Activated naive CD4-positive, alpha-beta T cell treated with anti-CD3 and anti-CD28 coated beads for 36 hours (primary cell): Measurements from ENCODE around the gene TNFAIP8L3. TPM values are rescaled to one million over a fixed set of nuclear protein-coding genes. Genes with fewer than 3 reads are reported as not detected.

Experiments used
- CTCF ChIA-PET: fragments of 350-600 bp; sonication (Branson Sonifier 250); formaldehyde crosslinking; loops from one replicate; lab custom pipeline; 2021; ENCODE audit warnings: antibody characterized with exemption; lab: Charles Lee
- DNase-seq: peaks from one replicate; pipeline ENCODE4 v3.0.0-alpha.2; 2020
- H3K27ac Mint-ChIP-seq: one replicate; pipeline ENCODE4 v1.8.0; 2021; ENCODE audit warnings: mild to moderate bottlenecking, mixed read lengths
- H3K27me3 Mint-ChIP-seq: one replicate; pipeline ENCODE4 v1.8.0; 2021; ENCODE audit warnings: low read depth, mixed read lengths
- H3K36me3 Mint-ChIP-seq: one replicate; pipeline ENCODE4 v1.8.0; 2021; ENCODE audit warnings: low read depth, mixed read lengths
- H3K4me1 Mint-ChIP-seq: one replicate; pipeline ENCODE4 v1.8.0; 2021; ENCODE audit warnings: low read depth, mixed read lengths
- H3K4me3 Mint-ChIP-seq: one replicate; pipeline ENCODE4 v1.8.0; 2021; ENCODE audit warnings: mild to moderate bottlenecking, moderate library complexity, mixed read lengths
- H3K9me3 Mint-ChIP-seq: one replicate; pipeline ENCODE4 v1.8.0; 2021; ENCODE audit warnings: mixed read lengths
- intact Hi-C: fragments of 100-400 bp; cut with micrococcal nuclease; formaldehyde crosslinking; loops from one replicate; pipeline ENCODE4 v1.15.1; 2023
- total RNA-seq, 2 experiments: library from RNA; stranded (reverse); gene quantifications; one replicate each; pipeline ENCODE4 v1.2.3, GENCODE V29; 2021

TNFAIP8L3 gene
- total RNA-seq, 2 experiments from 2014 or later: not detected

- no peak overlapping the region for H3K4me3 Mint-ChIP-seq
- peaks cover 4% of the 10 kb centered on the region for H3K4me1 Mint-ChIP-seq
- no peaks in the 10 kb centered on the region for H3K36me3 Mint-ChIP-seq
- no peaks in the 10 kb centered on the region for H3K9me3 Mint-ChIP-seq
- no peak overlapping the region for H3K27ac Mint-ChIP-seq
- H3K27me3 Mint-ChIP-seq: peaks cover 58% of the 10 kb centered on the region
- DNase-seq: no peak
- CTCF ChIA-PET: interaction anchor here (0.6 to 1.2 kb wide), 2 partner anchors 14 to 96 kb away, joined by 3 read pairs; no protein-coding TSS in a partner anchor
- intact Hi-C loops: no loop called here
These were observed 2.3 kb upstream of the TNFAIP8L3 start for GRCh38 chr15:51096976-51097375.

GRCh38 chr15:51095681-51096331, 1.1 kb upstream of the TNFAIP8L3 start:
- H3K36me3 Mint-ChIP-seq: no peaks in the 10 kb centered on the region
- intact Hi-C loops: loop anchor here (2.0 kb wide), 1 partner anchor 19 kb away; no protein-coding TSS in a partner anchor

GRCh38 chr15:51093839-51094605, 684 bp downstream of the TNFAIP8L3 start:
- DNase-seq: peak; percentile 35
- H3K4me1 Mint-ChIP-seq: peaks cover 4% of the 10 kb centered on the region
- H3K36me3 Mint-ChIP-seq: no peaks in the 10 kb centered on the region
- H3K4me3 Mint-ChIP-seq: peak overlapping the region; percentile 61
- intact Hi-C loops: loop anchor here (2.0 kb wide), 1 partner anchor 17 kb away; no protein-coding TSS in a partner anchor
- CTCF ChIA-PET: no interaction called here
- H3K9me3 Mint-ChIP-seq: no peaks in the 10 kb centered on the region
- no peak overlapping the region for H3K27ac Mint-ChIP-seq
- H3K27me3 Mint-ChIP-seq: peaks cover 74% of the 10 kb centered on the region

More at GRCh38 chr15:51095681-51096331, 1.1 kb upstream of the TNFAIP8L3 start:
- no peak for DNase-seq
- CTCF ChIA-PET: interaction anchor here (1.2 kb wide), 1 partner anchor 16 kb away, joined by 3 read pairs; no protein-coding TSS in a partner anchor
- no peak overlapping the region for H3K4me3 Mint-ChIP-seq
- no peak overlapping the region for H3K27ac Mint-ChIP-seq
- H3K4me1 Mint-ChIP-seq: peaks cover 4% of the 10 kb centered on the region
- no peaks in the 10 kb centered on the region for H3K9me3 Mint-ChIP-seq
- peaks cover 63% of the 10 kb centered on the region for H3K27me3 Mint-ChIP-seq

- CTCF ChIA-PET: no interaction called here
- peaks cover 70% of the 10 kb centered on the region for H3K27me3 Mint-ChIP-seq
- H3K4me3 Mint-ChIP-seq: no peak overlapping the region
These were observed 1.2 kb downstream of the TNFAIP8L3 start for GRCh38 chr15:51093488-51093838.

GRCh38 chr15:51092480-51093040, 2.1 kb downstream of the TNFAIP8L3 start:
- Mint-ChIP-seq H3K4me3 (no peak overlapping the region), H3K9me3 (no peaks in the 10 kb centered on the region), H3K27ac (no peak overlapping the region), H3K4me1 (peaks cover 4% of the 10 kb centered on the region), H3K36me3 (no peaks in the 10 kb centered on the region), H3K27me3 (peaks cover 67% of the 10 kb centered on the region)
- intact Hi-C loops: no loop called here
- CTCF ChIA-PET: interaction anchor here (0.5 kb wide), 1 partner anchor 213 kb away, joined by 3 read pairs; no protein-coding TSS in a partner anchor
- DNase-seq: no peak

More at GRCh38 chr15:51093488-51093838, 1.2 kb downstream of the TNFAIP8L3 start:
- intact Hi-C loops: no loop called here
- Mint-ChIP-seq H3K27ac (no peak overlapping the region), H3K36me3 (no peaks in the 10 kb centered on the region), H3K9me3 (no peaks in the 10 kb centered on the region), H3K4me1 (peaks cover 4% of the 10 kb centered on the region)
- no peak for DNase-seq

GRCh38 chr15:51090753-51091152, 4.0 kb downstream of the TNFAIP8L3 start:
- Mint-ChIP-seq H3K9me3 (no peaks in the 10 kb centered on the region), H3K27me3 (peaks cover 55% of the 10 kb centered on the region), H3K4me1 (peaks cover 4% of the 10 kb centered on the region), H3K4me3 (no peak overlapping the region), H3K27ac (no peak overlapping the region), H3K36me3 (no peaks in the 10 kb centered on the region)
- intact Hi-C loops: no loop called here
- CTCF ChIA-PET: no interaction called here
- DNase-seq: no peak

GRCh38 chr15:51089699-51090453, 4.8 kb downstream of the TNFAIP8L3 start:
- no peak overlapping the region for H3K27ac Mint-ChIP-seq
- no peak for DNase-seq
- intact Hi-C loops: no loop called here
- no peaks in the 10 kb centered on the region for H3K36me3 Mint-ChIP-seq
- peaks cover 47% of the 10 kb centered on the region for H3K27me3 Mint-ChIP-seq
- no peaks in the 10 kb centered on the region for H3K9me3 Mint-ChIP-seq
- peaks cover 4% of the 10 kb centered on the region for H3K4me1 Mint-ChIP-seq
- no peak overlapping the region for H3K4me3 Mint-ChIP-seq
- CTCF ChIA-PET: interaction anchor here (0.6 to 1.4 kb wide), 2 partner anchors 9 to 591 kb away, joined by 3 to 4 read pairs; no protein-coding TSS in a partner anchor

- no peak for DNase-seq
- peaks cover 4% of the 10 kb centered on the region for H3K4me1 Mint-ChIP-seq
- peaks cover 46% of the 10 kb centered on the region for H3K27me3 Mint-ChIP-seq
- no peaks in the 10 kb centered on the region for H3K36me3 Mint-ChIP-seq
- H3K9me3 Mint-ChIP-seq: no peaks in the 10 kb centered on the region
- no peak overlapping the region for H3K27ac Mint-ChIP-seq
- intact Hi-C loops: no loop called here
- CTCF ChIA-PET: interaction anchor here (0.6 to 1.4 kb wide), 2 partner anchors 10 to 590 kb away, joined by 3 to 4 read pairs; no protein-coding TSS in a partner anchor
- H3K4me3 Mint-ChIP-seq: no peak overlapping the region
These were observed 5.7 kb downstream of the TNFAIP8L3 start for GRCh38 chr15:51089041-51089440.

GRCh38 chr15:51088585-51088984, 6.1 kb downstream of the TNFAIP8L3 start:
- H3K27me3 Mint-ChIP-seq: peaks cover 41% of the 10 kb centered on the region
- H3K4me3 Mint-ChIP-seq: no peak overlapping the region
- CTCF ChIA-PET: interaction anchor here (1.4 kb wide), 1 partner anchor 10 kb away, joined by 3 read pairs; no protein-coding TSS in a partner anchor
- DNase-seq: no peak
- no peak overlapping the region for H3K27ac Mint-ChIP-seq
- intact Hi-C loops: no loop called here
- H3K36me3 Mint-ChIP-seq: no peaks in the 10 kb centered on the region
- no peaks in the 10 kb centered on the region for H3K9me3 Mint-ChIP-seq
- H3K4me1 Mint-ChIP-seq: no peaks in the 10 kb centered on the region

- CTCF ChIA-PET: interaction anchor here (1.1 kb wide), 1 partner anchor 76 kb away, joined by 3 read pairs; no protein-coding TSS in a partner anchor
- H3K4me1 Mint-ChIP-seq: no peaks in the 10 kb centered on the region
- intact Hi-C loops: loop anchor here (1.0 kb wide), 1 partner anchor 22 kb away; no protein-coding TSS in a partner anchor
- H3K27me3 Mint-ChIP-seq: peaks cover 30% of the 10 kb centered on the region
- no peak for DNase-seq
- no peak overlapping the region for H3K27ac Mint-ChIP-seq
- H3K36me3 Mint-ChIP-seq: no peaks in the 10 kb centered on the region
- H3K9me3 Mint-ChIP-seq: no peaks in the 10 kb centered on the region
- no peak overlapping the region for H3K4me3 Mint-ChIP-seq
These were observed 7.2 kb downstream of the TNFAIP8L3 start for GRCh38 chr15:51087513-51087912.

GRCh38 chr15:51086409-51086808, 8.3 kb downstream of the TNFAIP8L3 start:
- Mint-ChIP-seq H3K36me3 (no peaks in the 10 kb centered on the region), H3K9me3 (no peaks in the 10 kb centered on the region), H3K27me3 (peaks cover 21% of the 10 kb centered on the region), H3K27ac (no peak overlapping the region), H3K4me1 (no peaks in the 10 kb centered on the region), H3K4me3 (no peak overlapping the region)
- CTCF ChIA-PET: interaction anchor here (1.1 kb wide), 1 partner anchor 77 kb away, joined by 3 read pairs; no protein-coding TSS in a partner anchor
- no peak for DNase-seq
- intact Hi-C loops: no loop called here
